ENCODE results near the gene UST.
A peak's percentile ranks its signal among the peaks of the same experiment; 100 is the strongest.

Gene UST

DNA sequence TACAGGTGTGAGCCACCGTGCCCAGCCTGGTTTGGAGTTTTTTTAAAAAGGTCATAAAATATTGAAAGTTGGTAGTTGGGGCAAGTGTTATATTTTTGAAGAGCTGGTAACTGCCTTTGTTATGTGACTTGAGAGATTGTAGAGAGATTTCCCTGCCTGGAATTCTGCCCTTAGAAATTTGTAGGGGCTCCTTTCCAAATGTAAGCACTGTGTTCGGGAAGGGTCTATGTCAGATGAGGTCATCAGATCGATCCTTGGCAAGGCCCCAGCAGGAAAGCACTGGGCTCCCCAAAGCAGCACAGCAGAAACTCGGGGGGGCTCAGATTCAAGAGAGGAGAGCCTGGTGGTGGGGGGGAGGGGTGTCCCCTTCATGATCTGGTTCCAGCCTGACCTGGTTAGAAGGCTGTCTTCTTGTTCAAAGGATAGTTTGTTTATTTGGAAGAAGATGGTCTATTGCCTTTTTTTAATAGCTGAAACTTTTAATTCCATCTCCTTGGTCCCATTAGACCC, 220.2 kb downstream of the UST start:
- no peak overlapping the region for H3K4me3 ChIP-seq (ENCODE audit: insufficient read length, low read depth)
- no peak for DNase-seq (ENCODE audit: low read depth, low spot score)
- no peaks in the 10 kb centered on the region for H3K36me3 ChIP-seq (ENCODE audit: insufficient read depth, insufficient read length, low read length)
- no peaks in the 10 kb centered on the region for H3K9me3 ChIP-seq (ENCODE audit: insufficient read depth, low read length)
- no peak for TF ChIP-seq YY1 (IDR thresholded peaks at IDR 0.05; ENCODE audit: insufficient read depth, insufficient read length)
- TF ChIP-seq SUZ12 (IDR thresholded peaks at IDR 0.05; ENCODE audit: extremely low read depth, insufficient read depth, insufficient read length) = no peak
- no peak for TF ChIP-seq ZNF274 (IDR thresholded peaks at IDR 0.05; ENCODE audit: low read depth, low read length)
- H3K9ac ChIP-seq (ENCODE audit: insufficient read length, low read depth) = no peak overlapping the region
- H3K27me3 ChIP-seq (ENCODE audit: insufficient read depth, insufficient read length) = no peaks in the 10 kb centered on the region
- peaks cover 4% of the 10 kb centered on the region for H3K4me1 ChIP-seq (ENCODE audit: insufficient read depth, insufficient read length)

DNA sequence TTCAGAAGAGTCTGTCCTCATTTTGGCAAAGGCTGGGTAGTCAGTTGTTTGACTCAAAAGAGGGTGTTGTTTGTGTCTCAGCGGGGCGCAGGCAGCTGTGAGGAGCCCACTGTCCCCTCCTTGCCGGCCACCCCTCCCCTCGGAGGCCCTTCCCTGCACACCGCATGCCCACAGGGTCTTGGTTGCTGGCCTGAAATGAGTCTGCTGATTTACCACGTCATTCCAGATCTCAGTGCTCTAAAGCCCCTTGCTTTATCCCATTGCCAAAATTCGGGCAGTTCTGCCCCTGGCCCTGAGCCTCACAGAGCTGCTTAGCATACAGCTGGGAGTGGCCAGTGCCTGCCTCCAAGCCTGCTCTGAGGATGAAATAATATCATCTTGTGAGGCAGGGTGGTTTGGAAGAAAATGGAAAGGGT, 220.7 kb downstream of the UST start:
- TF ChIP-seq ZNF274 (IDR thresholded peaks at IDR 0.05; ENCODE audit: low read depth, low read length) (no peak), YY1 (IDR thresholded peaks at IDR 0.05; ENCODE audit: insufficient read depth, insufficient read length) (no peak), SUZ12 (IDR thresholded peaks at IDR 0.05; ENCODE audit: extremely low read depth, insufficient read depth, insufficient read length) (no peak)
- H3K4me1 ChIP-seq (ENCODE audit: insufficient read depth, insufficient read length) = peaks cover 7% of the 10 kb centered on the region
- no peak for DNase-seq (ENCODE audit: low read depth, low spot score)

GRCh38 chr6:148968771-148969602, 222.2 kb downstream of the UST start:
- no peak for DNase-seq (ENCODE audit: low read depth, low spot score)
- Histone ChIP-seq H3K27me3 (ENCODE audit: insufficient read depth, insufficient read length) (no peaks in the 10 kb centered on the region), H3K36me3 (ENCODE audit: insufficient read depth, insufficient read length, low read length) (no peaks in the 10 kb centered on the region), H3K4me3 (ENCODE audit: insufficient read length, low read depth) (no peak overlapping the region), H3K9ac (ENCODE audit: insufficient read length, low read depth) (no peak overlapping the region), H3K9me3 (ENCODE audit: insufficient read depth, low read length) (no peaks in the 10 kb centered on the region), H3K4me1 (ENCODE audit: insufficient read depth, insufficient read length) (peaks cover 7% of the 10 kb centered on the region)
- TF ChIP-seq YY1 (IDR thresholded peaks at IDR 0.05; ENCODE audit: insufficient read depth, insufficient read length) (no peak), ZNF274 (IDR thresholded peaks at IDR 0.05; ENCODE audit: low read depth, low read length) (no peak), SUZ12 (IDR thresholded peaks at IDR 0.05; ENCODE audit: extremely low read depth, insufficient read depth, insufficient read length) (no peak)

More for the DNA sequence above, 220.7 kb downstream of the UST start:
- H3K27me3 ChIP-seq (ENCODE audit: insufficient read depth, insufficient read length) = no peaks in the 10 kb centered on the region
- H3K9me3 ChIP-seq (ENCODE audit: insufficient read depth, low read length) = no peaks in the 10 kb centered on the region
- no peak overlapping the region for H3K4me3 ChIP-seq (ENCODE audit: insufficient read length, low read depth)
- H3K9ac ChIP-seq (ENCODE audit: insufficient read length, low read depth) = no peak overlapping the region
- H3K36me3 ChIP-seq (ENCODE audit: insufficient read depth, insufficient read length, low read length) = no peaks in the 10 kb centered on the region

DNA sequence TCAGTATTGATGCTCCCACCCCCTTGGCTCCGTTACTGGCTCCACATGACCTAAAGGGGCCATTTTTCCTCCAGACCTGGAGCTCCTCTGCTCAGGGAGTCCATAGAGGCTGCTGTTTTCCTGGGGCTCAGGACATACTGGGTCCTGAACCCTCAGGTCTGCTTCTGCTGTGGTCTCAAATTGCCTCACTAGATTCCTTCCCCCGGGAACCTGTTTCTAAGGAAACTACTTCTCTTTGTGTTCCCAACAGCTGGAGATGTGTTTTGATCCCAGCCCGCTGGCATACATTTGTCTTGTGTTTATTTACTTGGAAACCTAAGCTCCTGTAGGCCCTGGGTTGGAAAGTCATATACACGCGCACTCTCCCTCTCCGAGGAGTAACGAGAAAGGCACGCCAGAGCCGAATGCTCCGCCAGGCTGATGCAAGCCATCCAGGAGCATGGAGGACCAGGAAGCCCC, 222.8 kb downstream of the UST start:
- TF ChIP-seq YY1 (IDR thresholded peaks at IDR 0.05; ENCODE audit: insufficient read depth, insufficient read length) = no peak
- TF ChIP-seq SUZ12 (IDR thresholded peaks at IDR 0.05; ENCODE audit: extremely low read depth, insufficient read depth, insufficient read length) = no peak
- no peak for TF ChIP-seq ZNF274 (IDR thresholded peaks at IDR 0.05; ENCODE audit: low read depth, low read length)
- H3K9me3 ChIP-seq (ENCODE audit: insufficient read depth, low read length) = no peaks in the 10 kb centered on the region
- no peak for DNase-seq (ENCODE audit: low read depth, low spot score)
- peaks cover 7% of the 10 kb centered on the region for H3K4me1 ChIP-seq (ENCODE audit: insufficient read depth, insufficient read length)
- H3K36me3 ChIP-seq (ENCODE audit: insufficient read depth, insufficient read length, low read length) = no peaks in the 10 kb centered on the region
- no peak overlapping the region for H3K9ac ChIP-seq (ENCODE audit: insufficient read length, low read depth)
- no peak overlapping the region for H3K4me3 ChIP-seq (ENCODE audit: insufficient read length, low read depth)
- no peaks in the 10 kb centered on the region for H3K27me3 ChIP-seq (ENCODE audit: insufficient read depth, insufficient read length)

DNA sequence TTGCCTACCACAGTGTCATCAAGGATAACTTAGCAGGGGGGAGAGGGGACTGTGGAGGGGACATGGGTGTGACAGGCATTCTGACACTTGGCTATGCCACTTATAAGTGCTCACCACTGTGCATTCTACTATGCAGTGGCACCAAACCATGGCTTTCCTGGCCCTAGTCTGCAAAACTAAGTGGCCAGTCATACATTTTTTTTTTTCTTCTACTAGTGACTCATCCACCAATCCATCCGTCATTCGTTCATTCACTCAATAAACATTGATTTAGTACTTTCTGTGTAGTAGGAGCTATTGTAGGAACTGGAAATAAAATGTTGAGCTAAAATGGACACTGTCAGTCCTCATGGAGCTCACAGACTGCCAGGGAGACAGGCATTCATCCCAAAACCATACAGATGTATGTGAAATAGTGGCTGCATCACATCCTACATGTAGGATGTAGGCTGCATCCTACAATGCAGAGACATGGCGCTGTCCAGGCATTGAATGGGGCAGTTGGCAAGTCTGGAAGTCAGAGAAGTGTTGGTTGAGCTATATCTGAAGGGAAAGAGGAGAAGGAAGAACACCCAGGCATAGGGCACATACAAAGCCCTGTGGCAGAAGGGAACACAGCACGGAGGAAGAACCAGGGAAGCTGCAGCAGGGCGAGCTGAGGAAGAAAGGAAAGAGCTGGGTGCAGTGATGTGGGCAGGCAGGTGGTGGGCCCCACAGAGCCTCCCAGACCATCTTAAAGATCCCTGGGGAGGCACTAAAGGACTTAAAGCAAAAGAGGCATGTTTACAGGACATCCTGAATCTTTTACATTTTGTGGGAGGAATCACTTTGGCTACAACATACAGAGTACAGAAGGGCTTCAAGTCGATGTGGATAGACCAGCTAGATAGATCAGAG, 224.4 kb downstream of the UST start:
- no peak overlapping the region for H3K9ac ChIP-seq (ENCODE audit: insufficient read length, low read depth)
- no peak overlapping the region for H3K4me3 ChIP-seq (ENCODE audit: insufficient read length, low read depth)
- no peaks in the 10 kb centered on the region for H3K27me3 ChIP-seq (ENCODE audit: insufficient read depth, insufficient read length)
- no peaks in the 10 kb centered on the region for H3K36me3 ChIP-seq (ENCODE audit: insufficient read depth, insufficient read length, low read length)
- H3K4me1 ChIP-seq (ENCODE audit: insufficient read depth, insufficient read length) = peaks cover 7% of the 10 kb centered on the region
- DNase-seq (ENCODE audit: low read depth, low spot score) = no peak
- TF ChIP-seq YY1 (IDR thresholded peaks at IDR 0.05; ENCODE audit: insufficient read depth, insufficient read length) = no peak
- TF ChIP-seq SUZ12 (IDR thresholded peaks at IDR 0.05; ENCODE audit: extremely low read depth, insufficient read depth, insufficient read length) = no peak
- no peak for TF ChIP-seq ZNF274 (IDR thresholded peaks at IDR 0.05; ENCODE audit: low read depth, low read length)
- H3K9me3 ChIP-seq (ENCODE audit: insufficient read depth, low read length) = no peaks in the 10 kb centered on the region

DNA sequence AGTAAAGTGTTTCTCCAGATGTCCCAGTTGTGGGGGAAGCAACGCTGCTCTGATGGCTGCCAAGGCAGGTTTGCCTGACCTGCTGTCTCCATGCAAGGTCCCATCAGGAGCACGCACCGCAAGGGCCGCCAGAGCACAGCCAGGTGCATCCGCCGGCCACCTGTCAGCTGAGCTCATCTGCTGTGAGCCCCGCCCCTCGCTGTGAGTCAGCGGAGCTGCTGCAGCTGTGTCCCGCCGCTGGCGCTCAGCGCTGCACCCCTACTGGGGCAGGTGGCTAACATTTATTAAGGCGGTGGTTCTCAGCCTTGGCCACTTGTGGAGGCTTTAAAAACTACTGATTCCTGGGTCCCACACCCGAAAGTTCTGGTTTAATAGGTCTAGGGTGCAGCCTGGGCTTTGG, 225.7 kb downstream of the UST start:
- no peak overlapping the region for H3K4me3 ChIP-seq (ENCODE audit: insufficient read length, low read depth)
- no peak overlapping the region for H3K9ac ChIP-seq (ENCODE audit: insufficient read length, low read depth)
- TF ChIP-seq SUZ12 (IDR thresholded peaks at IDR 0.05; ENCODE audit: extremely low read depth, insufficient read depth, insufficient read length) (no peak), ZNF274 (IDR thresholded peaks at IDR 0.05; ENCODE audit: low read depth, low read length) (no peak), YY1 (IDR thresholded peaks at IDR 0.05; ENCODE audit: insufficient read depth, insufficient read length) (no peak)
- peak; percentile 46 for DNase-seq (ENCODE audit: low read depth, low spot score)
- no peaks in the 10 kb centered on the region for H3K36me3 ChIP-seq (ENCODE audit: insufficient read depth, insufficient read length, low read length)
- H3K4me1 ChIP-seq (ENCODE audit: insufficient read depth, insufficient read length) = peaks cover 6% of the 10 kb centered on the region
- no peaks in the 10 kb centered on the region for H3K9me3 ChIP-seq (ENCODE audit: insufficient read depth, low read length)
- H3K27me3 ChIP-seq (ENCODE audit: insufficient read depth, insufficient read length) = no peaks in the 10 kb centered on the region

Measured in NT2/D1 (cell line).